Mucosa of descending colon (tissue), 3 donors: ENCODE results near the gene NADK. TPM values are rescaled to one million over a fixed set of nuclear protein-coding genes. Genes with fewer than 3 reads are reported as not detected.

Experiments used
- ATAC-seq: fragments of 200-7000 bp; cut with Tn5 transposase; one replicate; pipeline ENCODE4 v1.9.1; 2020; ENCODE audit warnings: mild to moderate bottlenecking, moderate library complexity
- DNase-seq, 3 donors: peaks; one replicate each; pipeline ENCODE4 v3.0.0-alpha.2; 2020
- H3K36me3 ChIP-seq: fragments of 200-600 bp; one replicate; pipeline ENCODE4 v1.8.0; 2021; ENCODE audit warnings: low read depth, mild to moderate bottlenecking
- H3K4me1 ChIP-seq: fragments of 200-600 bp; one replicate; pipeline ENCODE4 v1.8.0; 2021; ENCODE audit warnings: low read depth, mild to moderate bottlenecking
- H3K4me3 ChIP-seq: fragments of 200-600 bp; one replicate; pipeline ENCODE4 v1.8.0; 2021; ENCODE audit warnings: mild to moderate bottlenecking
- H3K9me3 ChIP-seq: fragments of 200-600 bp; one replicate; pipeline ENCODE4 v1.8.0; 2021; ENCODE audit warnings: mild to moderate bottlenecking
- CTCF ChIP-seq: fragments of 200-600 bp; IDR thresholded peaks from one replicate; pipeline ENCODE4 v1.8.0; 2022; ENCODE audit warnings: antibody characterized with exemption, mild to moderate bottlenecking
- intact Hi-C, 2 donors: fragments of 100-400 bp; cut with DNase I in 1 of 2; cut with micrococcal nuclease in 1 of 2; formaldehyde crosslinking; loops; one replicate each; pipeline versions ENCODE4 v1.11.0 to v1.11.1; 2022; cut with DNase I, micrococcal nuclease
- total RNA-seq, 3 donors: library from RNA; stranded (reverse); fragmentation: NEBNext Ultra II Directional in 2 of 3; extraction: Animal tissue kit (Norgen Biotek cat#: 25700) in 2 of 3; gene quantifications; one replicate each; pipeline versions ENCODE4 v1.2.1 to v1.2.4, GENCODE V29; 2021 to 2023
- donor health status: DM: no; HTN: no; CAD: no; lungs with moderate emphysema.
- donor health status: DM: no; HTN: no; CAD: no.
- donor health status: DM: no; HTN: yes; CAD: no.

The NADK gene
- total RNA-seq, 3 donors from 2014 or later: 116 to 160 (median 129) TPM

GRCh38 chr1:1775327-1776226 lies 2.7 kb downstream of the NADK start:
- no peak overlapping the region for H3K4me3 ChIP-seq
- intact Hi-C loops: no loop called here
- ATAC-seq (no peak), DNase-seq (peak in 2 of 3 donors; percentile 26 to 51)
- TF ChIP-seq CTCF: no peak
- H3K9me3 ChIP-seq: peaks cover 7% of the 10 kb centered on the region
- no peaks in the 10 kb centered on the region for H3K36me3 ChIP-seq
- H3K4me1 ChIP-seq: peaks cover 44% of the 10 kb centered on the region

- Histone ChIP-seq H3K9me3 (peaks cover 12% of the 10 kb centered on the region), H3K36me3 (no peaks in the 10 kb centered on the region), H3K4me1 (peaks cover 28% of the 10 kb centered on the region), H3K4me3 (no peak overlapping the region)
- no peak for TF ChIP-seq CTCF
- ATAC-seq (no peak), DNase-seq (peak in 1 of 3 donors; percentile 22)
- intact Hi-C loops: no loop called here
Observed at GRCh38 chr1:1773874-1774273, 4.4 kb downstream of the NADK start.

- intact Hi-C loops: no loop called here
- ATAC-seq: no peak
- H3K9me3 ChIP-seq: peaks cover 12% of the 10 kb centered on the region
- no peak for TF ChIP-seq CTCF
- H3K36me3 ChIP-seq: no peaks in the 10 kb centered on the region
- no peak for DNase-seq
- H3K4me1 ChIP-seq: peaks cover 14% of the 10 kb centered on the region
- no peak overlapping the region for H3K4me3 ChIP-seq
Observed at GRCh38 chr1:1771096-1771495, 7.2 kb downstream of the NADK start.

GRCh38 chr1:1770102-1770501 lies 8.2 kb downstream of the NADK start:
- peaks cover 12% of the 10 kb centered on the region for H3K9me3 ChIP-seq
- no peak for DNase-seq
- peaks cover 4% of the 10 kb centered on the region for H3K4me1 ChIP-seq
- no peak overlapping the region for H3K4me3 ChIP-seq
- intact Hi-C loops: no loop called here
- TF ChIP-seq CTCF: no peak
- H3K36me3 ChIP-seq: no peaks in the 10 kb centered on the region
- ATAC-seq: no peak

GRCh38 chr1:1768249-1768992 lies 9.8 kb downstream of the NADK start:
- Histone ChIP-seq H3K4me1 (no peaks in the 10 kb centered on the region), H3K9me3 (peaks cover 12% of the 10 kb centered on the region), H3K4me3 (no peak overlapping the region), H3K36me3 (no peaks in the 10 kb centered on the region)
- ATAC-seq: no peak
- no peak for DNase-seq
- TF ChIP-seq CTCF: no peak
- intact Hi-C loops: no loop called here
